HEK293T (cell line): Measurements from ENCODE around the gene FOXL1.
"Not testable (repeated sequence)": the region's sequence is repeated elsewhere in the genome, so short reads cannot be mapped to it uniquely, and the experiment has no call there.

Experiments
- CTCF ChIA-PET: fragments of 350-600 bp; formaldehyde crosslinking; extraction: SDS; loops from one replicate; lab custom pipeline; 2021; ENCODE audit warnings: antibody characterized with exemption, inconsistent platforms; lab: Yijun Ruan, JAX
- POLR2A ChIA-PET: fragments of 350-600 bp; formaldehyde crosslinking; extraction: SDS; loops from one replicate; lab custom pipeline; 2020; ENCODE audit warnings: antibody characterized with exemption, inconsistent platforms; lab: Yijun Ruan, JAX
- DNase-seq: peaks from one replicate; pipeline ENCODE4 v3.0.0; 2012; ENCODE audit warnings: mixed read lengths; ENCODE audit errors: extremely low spot score
- ARNT ChIP-seq: fragments of 450-650 bp; IDR thresholded peaks from 2 replicates; pipeline ENCODE4 v1.6.1; 2017; ENCODE audit warnings: mild to moderate bottlenecking
- BHLHE40 ChIP-seq: fragments of 450-650 bp; IDR thresholded peaks from 2 replicates; pipeline ENCODE4 v1.6.1; 2016; ENCODE audit warnings: mild to moderate bottlenecking, moderate library complexity, borderline replicate concordance
- CTBP1 ChIP-seq: fragments of 450-650 bp; IDR thresholded peaks from 2 replicates; pipeline ENCODE4 v1.6.1; 2016; ENCODE audit warnings: borderline replicate concordance
- ELF4 ChIP-seq: fragments of 450-650 bp; IDR thresholded peaks from 2 replicates; pipeline ENCODE4 v1.6.1; 2017; ENCODE audit warnings: antibody characterized with exemption
- FOXA1 ChIP-seq: fragments of 450-650 bp; IDR thresholded peaks from 2 replicates; pipeline ENCODE4 v1.6.1; 2016; ENCODE audit warnings: mild to moderate bottlenecking
- FOXK2 ChIP-seq: fragments of 450-650 bp; IDR thresholded peaks from 2 replicates; pipeline ENCODE4 v1.6.1; 2016; ENCODE audit warnings: mild to moderate bottlenecking
- FOXM1 ChIP-seq: fragments of 450-650 bp; IDR thresholded peaks from 2 replicates; pipeline ENCODE4 v1.6.1; 2017; ENCODE audit warnings: mild to moderate bottlenecking, borderline replicate concordance
- HDGF ChIP-seq: fragments of 450-650 bp; IDR thresholded peaks from 2 replicates; pipeline ENCODE4 v1.6.1; 2017; ENCODE audit warnings: antibody characterized with exemption, borderline replicate concordance
- L3MBTL2 ChIP-seq: fragments of 450-650 bp; conservative IDR thresholded peaks from 2 replicates; pipeline ENCODE4 v1.6.1; 2016; ENCODE audit warnings: mild to moderate bottlenecking
- LEF1 ChIP-seq: fragments of 450-650 bp; IDR thresholded peaks from 2 replicates; pipeline ENCODE4 v1.6.1; 2017; ENCODE audit warnings: mild to moderate bottlenecking, borderline replicate concordance
- NFRKB ChIP-seq: fragments of 450-650 bp; IDR thresholded peaks from 2 replicates; pipeline ENCODE4 v1.6.1; 2016; ENCODE audit warnings: mild to moderate bottlenecking, moderate library complexity
- SP1 ChIP-seq: fragments of 450-650 bp; IDR thresholded peaks from 2 replicates; pipeline ENCODE4 v1.6.1; 2017
- SUZ12 ChIP-seq: fragments of 450-650 bp; IDR thresholded peaks from 2 replicates; pipeline ENCODE4 v1.6.1; 2016; ENCODE audit warnings: mild to moderate bottlenecking
- TARDBP ChIP-seq: fragments of 450-650 bp; IDR thresholded peaks from 2 replicates; pipeline ENCODE4 v1.6.1; 2016
- ZNF384 ChIP-seq: fragments of 450-650 bp; IDR thresholded peaks from 2 replicates; pipeline ENCODE4 v1.6.1; 2016
- TF ChIP-seq, protein P1 (sequence below): fragments of 450-650 bp; IDR thresholded peaks from 2 replicates; pipeline ENCODE4 v1.6.1; 2016

The FOXL1 gene

DNA sequence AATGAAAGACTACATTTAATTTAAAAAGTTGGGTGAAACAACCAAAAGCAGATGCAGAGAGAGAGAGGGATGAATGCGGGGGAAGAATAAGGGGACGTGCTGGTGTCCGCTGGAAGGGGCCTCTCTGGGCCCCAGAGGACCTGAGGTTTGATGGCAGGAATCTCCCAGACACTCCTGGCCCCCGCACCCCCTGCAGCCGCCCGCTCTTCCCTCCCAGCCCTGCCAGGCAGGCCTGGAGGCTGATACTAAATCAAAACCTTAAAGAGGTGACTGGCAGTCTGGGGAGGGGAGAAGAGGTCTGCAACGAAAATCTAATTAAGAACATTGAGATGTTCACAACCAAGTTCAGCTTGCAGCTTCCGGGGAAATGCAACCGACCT is 2.4 kb downstream of the FOXL1 start:
- ChIA-PET CTCF (interaction anchor here (0.7 kb wide), 1 partner anchor 1851 kb away, joined by 4 read pairs; no protein-coding TSS in a partner anchor), POLR2A (no interaction called here)
- TF ChIP-seq, protein P1, sequence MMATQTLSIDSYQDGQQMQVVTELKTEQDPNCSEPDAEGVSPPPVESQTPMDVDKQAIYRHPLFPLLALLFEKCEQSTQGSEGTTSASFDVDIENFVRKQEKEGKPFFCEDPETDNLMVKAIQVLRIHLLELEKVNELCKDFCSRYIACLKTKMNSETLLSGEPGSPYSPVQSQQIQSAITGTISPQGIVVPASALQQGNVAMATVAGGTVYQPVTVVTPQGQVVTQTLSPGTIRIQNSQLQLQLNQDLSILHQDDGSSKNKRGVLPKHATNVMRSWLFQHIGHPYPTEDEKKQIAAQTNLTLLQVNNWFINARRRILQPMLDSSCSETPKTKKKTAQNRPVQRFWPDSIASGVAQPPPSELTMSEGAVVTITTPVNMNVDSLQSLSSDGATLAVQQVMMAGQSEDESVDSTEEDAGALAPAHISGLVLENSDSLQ = no peak
- no peak for TF ChIP-seq LEF1
- no peak for TF ChIP-seq ARNT
- TF ChIP-seq BHLHE40 = no peak
- no peak for TF ChIP-seq TARDBP
- no peak for TF ChIP-seq FOXK2
- DNase-seq = no peak

DNA sequence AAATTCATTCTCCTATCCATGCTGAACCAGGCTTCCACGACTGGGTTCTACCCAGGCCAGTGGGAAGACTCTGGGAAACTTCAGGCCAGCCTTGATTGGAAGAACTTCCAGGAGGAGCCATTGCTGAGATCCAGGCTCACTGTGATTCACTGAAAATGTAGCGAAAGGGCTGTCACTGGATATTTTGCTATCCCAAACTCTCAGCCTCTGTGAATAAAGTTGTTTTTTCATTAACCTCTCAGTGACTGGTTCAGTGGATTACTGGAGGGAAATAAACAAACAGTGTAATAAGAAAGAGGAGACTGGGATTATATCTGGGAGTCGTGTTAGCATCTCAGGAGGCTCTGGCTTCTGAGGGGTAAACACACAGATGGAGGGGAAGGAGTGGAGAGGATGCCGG is 3.1 kb downstream of the FOXL1 start:
- DNase-seq = no peak
- TF ChIP-seq BHLHE40 (no peak), FOXK2 (no peak), CTBP1 (no peak), L3MBTL2 (no peak), ZNF384 (no peak), FOXM1 (no peak), SUZ12 (no peak), ARNT (no peak), TARDBP (no peak), HDGF (no peak), FOXA1 (no peak), NFRKB (no peak), ELF4 (no peak), LEF1 (no peak), SP1 (no peak)
- TF ChIP-seq, protein P1 = no peak
- ChIA-PET CTCF (no interaction called here), POLR2A (no interaction called here)

DNA sequence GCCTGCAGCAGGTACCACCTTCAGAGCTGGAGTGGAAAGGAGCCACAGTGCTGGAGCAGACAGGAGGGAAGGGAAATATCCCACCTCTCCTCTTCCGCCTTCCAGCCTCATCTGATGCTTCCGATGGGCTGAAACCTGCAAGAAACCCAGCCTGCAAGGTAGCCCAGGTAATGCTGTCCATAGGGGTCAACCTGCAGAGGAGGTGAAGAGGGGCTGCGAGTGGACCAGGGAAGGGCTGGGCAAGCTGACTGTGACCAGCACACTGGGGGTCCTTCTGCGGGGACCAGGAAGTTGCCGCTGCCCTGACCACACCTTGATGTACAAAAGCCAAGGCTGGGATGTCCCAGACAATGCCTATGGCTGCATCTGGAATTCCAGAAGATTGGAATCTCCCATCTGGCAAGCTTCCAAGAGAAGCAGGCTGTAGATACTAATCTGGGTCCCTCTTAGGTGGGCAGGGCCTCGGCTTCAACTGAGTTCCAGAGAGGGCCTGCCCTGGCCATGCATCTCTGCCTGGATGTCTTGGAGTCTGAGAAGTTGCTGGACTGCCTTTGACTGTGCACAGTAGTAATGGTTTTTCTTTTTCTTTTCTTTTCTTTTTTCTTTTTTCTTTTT is 5.8 kb downstream of the FOXL1 start:
- POLR2A ChIA-PET = interaction anchor here (1.0 kb wide), 1 partner anchor 8 kb away, joined by 3 read pairs; no protein-coding TSS in a partner anchor
- no peak for DNase-seq
- TF ChIP-seq ZNF384 (no peak), SP1 (no peak), HDGF (no peak), CTBP1 (no peak), LEF1 (no peak), ELF4 (no peak), SUZ12 (no peak)
- CTCF ChIA-PET = no interaction called here

DNA sequence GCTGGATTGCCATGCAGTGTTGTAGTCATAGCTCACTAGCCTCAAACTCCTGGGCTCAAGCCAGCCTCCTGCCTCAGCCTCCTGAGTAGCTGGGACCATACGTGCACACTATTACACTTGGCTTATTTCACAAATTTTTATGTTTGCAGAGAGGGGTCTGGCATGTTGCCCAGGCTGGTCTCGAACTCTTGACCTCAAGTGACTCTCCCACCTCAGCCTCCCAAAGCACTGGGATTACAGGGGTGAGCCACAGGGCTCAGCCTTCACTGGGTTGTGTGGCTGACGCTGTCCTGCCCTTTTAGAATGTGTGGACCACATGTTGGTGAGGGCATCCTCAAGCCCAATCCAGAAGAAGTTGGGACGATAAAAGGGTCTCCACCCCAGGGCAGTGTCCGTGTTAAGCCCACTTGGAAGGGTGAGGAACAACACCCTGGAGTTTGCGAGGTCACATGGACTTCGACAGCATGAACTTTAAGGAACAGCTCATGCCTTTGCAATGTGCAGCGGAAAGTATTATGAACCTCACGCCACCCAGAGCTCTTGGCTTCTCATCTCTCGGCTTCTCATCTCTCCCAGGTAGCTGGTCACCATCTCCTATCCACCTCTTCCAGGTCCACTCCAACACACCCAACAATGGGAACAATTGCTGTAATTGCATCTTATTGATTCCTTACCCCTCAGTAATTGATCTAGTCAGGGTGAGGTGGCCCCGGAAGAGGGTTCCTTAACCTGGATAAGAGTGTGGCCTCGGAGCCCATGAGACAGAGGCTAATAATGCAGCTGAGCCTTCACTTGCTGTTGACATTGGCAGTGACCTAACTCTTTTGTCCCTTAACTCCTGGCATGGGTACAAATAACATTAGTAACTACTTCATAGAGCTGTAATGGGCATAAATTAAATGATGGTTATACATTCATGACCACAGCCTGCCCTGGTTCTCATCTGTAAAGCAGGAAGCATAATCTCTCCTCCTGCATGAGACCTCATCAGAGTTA is 6.7 kb downstream of the FOXL1 start:
- CTCF ChIA-PET = no interaction called here
- TF ChIP-seq HDGF (no peak), L3MBTL2 (0 out of 2 replicates have a peak, but pooled peaks have one; percentile 17)
- DNase-seq = no peak
- POLR2A ChIA-PET = interaction anchor here (1.0 kb wide), 1 partner anchor 9 kb away, joined by 3 read pairs; no protein-coding TSS in a partner anchor

DNA sequence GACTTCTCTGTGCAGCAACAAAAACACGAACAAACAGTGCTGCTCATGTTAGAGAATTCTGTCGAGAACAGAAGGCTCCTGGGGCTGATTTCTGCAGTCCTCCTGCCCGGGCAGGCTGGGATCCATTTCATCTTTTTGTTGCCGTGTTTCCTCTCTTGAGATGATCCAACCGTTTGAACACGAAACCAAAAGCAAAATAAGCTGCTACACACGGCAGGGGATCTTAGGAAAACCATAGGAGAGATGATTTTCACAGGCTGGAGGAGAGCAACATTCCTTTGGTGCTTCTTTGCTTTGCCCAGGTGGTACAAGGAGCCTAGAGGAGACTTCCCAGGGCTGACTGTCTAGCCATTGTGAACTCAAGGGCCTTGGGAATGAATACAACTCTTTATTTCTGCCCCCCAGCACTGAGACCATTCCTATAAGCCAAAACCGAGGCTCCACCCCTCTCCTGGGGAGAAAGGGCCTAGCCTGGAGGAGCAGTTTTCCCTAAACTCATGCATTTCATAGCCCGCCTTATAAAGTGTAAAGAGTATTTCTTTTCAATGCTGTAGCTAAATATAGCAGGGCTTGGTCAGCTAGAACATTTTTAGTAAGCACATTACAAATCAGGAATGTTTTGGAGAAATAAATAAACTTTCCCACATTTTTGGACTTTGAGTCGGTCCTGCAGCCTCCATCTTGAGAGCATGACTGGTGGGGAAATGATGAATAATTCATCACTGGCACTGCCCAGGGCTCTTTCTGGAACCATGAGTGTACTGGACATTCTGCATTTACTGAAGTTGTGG is 7.7 kb downstream of the FOXL1 start:
- no peak for DNase-seq
- no peak for TF ChIP-seq NFRKB
- TF ChIP-seq, protein P1 = no peak
- TF ChIP-seq SUZ12 = no peak
- TF ChIP-seq CTBP1 = no peak
- TF ChIP-seq ZNF384 = no peak
- no peak for TF ChIP-seq FOXA1
- ChIA-PET CTCF (no interaction called here), POLR2A (no interaction called here)

DNA sequence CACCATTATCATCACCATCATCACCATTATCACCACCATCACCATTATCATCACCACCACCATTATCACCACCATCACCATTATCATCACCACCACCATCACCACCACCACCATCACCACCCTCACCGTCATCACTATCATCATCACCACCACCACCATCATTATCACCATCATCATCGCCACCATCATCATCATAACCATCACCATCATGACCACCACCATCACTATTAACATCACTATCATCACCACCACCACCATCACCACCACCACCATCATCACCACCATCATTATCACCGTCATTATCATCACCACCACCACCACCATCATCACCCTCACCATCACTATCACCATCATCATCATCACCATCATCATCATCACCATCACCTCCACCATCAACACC is 9.1 kb downstream of the FOXL1 start:
- no peak for TF ChIP-seq SUZ12
- TF ChIP-seq NFRKB = no peak
- TF ChIP-seq CTBP1 = no peak
- TF ChIP-seq ELF4 = no peak
- TF ChIP-seq L3MBTL2 = no peak
- TF ChIP-seq TARDBP = no peak
- no peak for TF ChIP-seq HDGF
- TF ChIP-seq, protein P1 = no peak
- TF ChIP-seq FOXK2 = no peak
- no peak for DNase-seq
- ChIA-PET POLR2A (no interaction called here), CTCF (no interaction called here)

DNA sequence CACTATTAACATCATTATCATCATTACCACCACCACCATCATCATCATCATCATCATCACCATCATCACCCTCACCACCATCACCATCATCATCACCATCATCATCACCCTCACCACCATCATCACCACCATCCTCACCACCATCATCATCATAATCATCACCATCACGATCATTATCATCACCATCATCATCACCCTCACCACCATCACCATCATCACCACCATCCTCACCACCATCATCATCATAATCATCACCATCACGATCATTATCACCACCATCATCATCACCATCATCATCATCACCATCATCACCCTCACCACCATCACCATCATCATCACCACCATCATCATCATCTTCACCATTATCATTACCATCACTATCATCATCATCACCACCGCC is 9.6 kb downstream of the FOXL1 start:
- DNase-seq, POLR2A ChIA-PET: not testable (repeated sequence)

More for the DNA sequence above, 9.6 kb downstream of the FOXL1 start:
- CTCF ChIA-PET = not testable (repeated sequence)
